A549 (cell line): ENCODE results near the gene UBE3C. TPM values are rescaled to one million over a fixed set of nuclear protein-coding genes. Genes with fewer than 3 reads are reported as not detected.

Experiments
- ATAC-seq, 2 experiments: fragments of 200-7000 bp in 1 of 2; fragments of >200 bp in 1 of 2; cut with Nextera tagmentation in 1 of 2; cut with Tn5 transposase in 1 of 2; 3 replicates each; pipeline versions ENCODE4 v1.8.0 to v1.9.1; 2018 to 2020; ENCODE audit warnings: mild to moderate bottlenecking in 1 of 2, moderate library complexity in 1 of 2
- CTCF ChIA-PET: fragments of 300-600 bp; sonication (Branson Sonifier 250); formaldehyde crosslinking; extraction: SDS; loops from one replicate; lab custom pipeline; 2021; ENCODE audit warnings: antibody characterized with exemption, inconsistent platforms; lab: Yijun Ruan, JAX
- POLR2A ChIA-PET: fragments of 350-600 bp; formaldehyde crosslinking; extraction: SDS; loops from one replicate; lab custom pipeline; 2021; ENCODE audit warnings: antibody characterized with exemption, inconsistent platforms; lab: Yijun Ruan, JAX
- DNase-seq, 2 experiments: peaks; one replicate each; pipeline versions ENCODE4 v3.0.0 to v3.0.0-alpha.2; 2011 to 2016; ENCODE audit warnings: low read depth in 1 of 2, low spot score in 1 of 2
- FAIRE-seq: peaks from 2 replicates; lab custom pipeline; 2011; peaks lifted over from hg19 to GRCh38; lab: Jason Lieb, UNC
- H3K27ac ChIP-seq, 2 experiments: fragments of >200 bp; sonication (Bioruptor Twin); formaldehyde crosslinking; 3 replicates each; pipeline ENCODE4 v1.5.1; 2016 to 2017
- H3K4me1 ChIP-seq: fragments of >200 bp; sonication (Bioruptor Twin); formaldehyde crosslinking; 3 replicates; pipeline ENCODE4 v1.6.1; 2016
- H3K4me2 ChIP-seq: fragments of >200 bp; sonication (Bioruptor Twin); formaldehyde crosslinking; 3 replicates; pipeline ENCODE4 v1.6.1; 2016
- H3K4me3 ChIP-seq: fragments of >200 bp; sonication (Bioruptor Twin); formaldehyde crosslinking; 3 replicates; pipeline ENCODE4 v1.5.1; 2016
- H3K9me3 ChIP-seq: fragments of >200 bp; sonication (Bioruptor Twin); formaldehyde crosslinking; 3 replicates; pipeline ENCODE4 v1.6.1; 2016
- ESRRA ChIP-seq: fragments of 150-350 bp; IDR thresholded peaks from 2 replicates; pipeline ENCODE4 v1.6.1; 2014; ENCODE audit warnings: mild to moderate bottlenecking, low read length, borderline replicate concordance
- FOXS1 ChIP-seq: fragments of 250-450 bp; sonication (Bioruptor Pico); IDR thresholded peaks from 2 replicates; pipeline ENCODE4 v1.5.0; 2020; ENCODE audit warnings: mild to moderate bottlenecking, moderate library complexity
- GATA3 ChIP-seq: IDR thresholded peaks from 2 replicates; pipeline ENCODE4 v1.6.1; 2012; ENCODE audit warnings: borderline replicate concordance
- HEYL ChIP-seq: fragments of 250-450 bp; sonication (Bioruptor Pico); IDR thresholded peaks from 2 replicates; pipeline ENCODE4 v1.8.0; 2021; ENCODE audit warnings: mild to moderate bottlenecking, moderate library complexity
- JUNB ChIP-seq: fragments of >200 bp; sonication (Bioruptor Twin); formaldehyde crosslinking; IDR thresholded peaks from 2 replicates; pipeline ENCODE4 v1.6.1; 2016
- MAZ ChIP-seq: fragments of 150-350 bp; IDR thresholded peaks from 2 replicates; pipeline ENCODE4 v1.6.1; 2014; ENCODE audit warnings: antibody characterized with exemption, low read depth, low read length, borderline replicate concordance
- NPAS2 ChIP-seq: fragments of 250-450 bp; sonication (Bioruptor Pico); IDR thresholded peaks from 2 replicates; pipeline ENCODE4 v1.8.0; 2022; ENCODE audit warnings: mild to moderate bottlenecking, moderate library complexity, borderline replicate concordance
- PHF8 ChIP-seq: fragments of 200-600 bp; sonication (generic); IDR thresholded peaks from 2 replicates; pipeline ENCODE4 v1.6.1; 2016; ENCODE audit warnings: low read depth, mild to moderate bottlenecking, antibody characterized with exemption, moderate library complexity, borderline replicate concordance
- POLR2AphosphoS2 ChIP-seq: conservative IDR thresholded peaks from 2 replicates; pipeline ENCODE4 v1.6.1; 2012; ENCODE audit warnings: low read length, improper control_type of control experiment, inconsistent platforms
- RARB ChIP-seq: fragments of 250-450 bp; sonication (Bioruptor Pico); IDR thresholded peaks from 2 replicates; pipeline ENCODE4 v1.8.0; 2021; ENCODE audit warnings: mild to moderate bottlenecking, moderate library complexity
- SREBF2 ChIP-seq: fragments of 450-650 bp; IDR thresholded peaks from 2 replicates; pipeline ENCODE4 v1.6.1; 2014; ENCODE audit warnings: mild to moderate bottlenecking, moderate library complexity
- TFCP2L1 ChIP-seq: fragments of 250-450 bp; sonication (Bioruptor Pico); IDR thresholded peaks from 2 replicates; pipeline ENCODE4 v1.5.0; 2021; ENCODE audit warnings: mild to moderate bottlenecking
- ZSCAN20 ChIP-seq: fragments of 250-450 bp; sonication (Bioruptor Pico); IDR thresholded peaks from 2 replicates; pipeline ENCODE4 v1.8.0; 2022; ENCODE audit warnings: mild to moderate bottlenecking, moderate library complexity
- WGBS: methylation state at CpG from one replicate; pipeline ENCODE4 v1.1.6; 2017; ENCODE audit errors: missing lambda C conversion rate; 5-methylcytosine and 5-hydroxymethylcytosine counted together
- polyA plus RNA-seq, 4 experiments: library from polyadenylated mRNA; depleted of rRNA in 3 of 4; stranded (reverse); fragments of >200 nt; fragmentation: RNase III in 1 of 4; extraction: RNeasy Plus Mini Kit Qiagen cat#74134 plus additional on column Dnase treatment in 1 of 4; gene quantifications; 2 replicates in 3 of 4; 3 replicates in 1 of 4; pipeline ENCODE4 v1.2.3, GENCODE V29; 2011 to 2017
- TF ChIP-seq, protein P1 (sequence below): fragments of >200 bp; sonication (Bioruptor Twin); formaldehyde crosslinking; IDR thresholded peaks from 3 replicates; pipeline ENCODE4 v1.6.1; 2016
- TF ChIP-seq, protein P2 (sequence below): IDR thresholded peaks from 2 replicates; pipeline ENCODE4 v1.6.1; 2012
- TF ChIP-seq, protein P3 (sequence below): fragments of >200 bp; sonication (Bioruptor Twin); formaldehyde crosslinking; IDR thresholded peaks from 2 replicates; pipeline ENCODE4 v1.6.1; 2016
- TF ChIP-seq, protein P4 (sequence below): fragments of 450-650 bp; IDR thresholded peaks from 2 replicates; pipeline ENCODE4 v1.6.1; 2014; ENCODE audit warnings: antibody characterized with exemption
- TF ChIP-seq, protein P5 (sequence below): IDR thresholded peaks from 2 replicates; pipeline ENCODE4 v1.6.1; 2012

UBE3C gene
- polyA plus RNA-seq, 2 of the 4 experiments (the other 2 are of a cell fraction): 52.1 to 73.2 TPM

DNA sequence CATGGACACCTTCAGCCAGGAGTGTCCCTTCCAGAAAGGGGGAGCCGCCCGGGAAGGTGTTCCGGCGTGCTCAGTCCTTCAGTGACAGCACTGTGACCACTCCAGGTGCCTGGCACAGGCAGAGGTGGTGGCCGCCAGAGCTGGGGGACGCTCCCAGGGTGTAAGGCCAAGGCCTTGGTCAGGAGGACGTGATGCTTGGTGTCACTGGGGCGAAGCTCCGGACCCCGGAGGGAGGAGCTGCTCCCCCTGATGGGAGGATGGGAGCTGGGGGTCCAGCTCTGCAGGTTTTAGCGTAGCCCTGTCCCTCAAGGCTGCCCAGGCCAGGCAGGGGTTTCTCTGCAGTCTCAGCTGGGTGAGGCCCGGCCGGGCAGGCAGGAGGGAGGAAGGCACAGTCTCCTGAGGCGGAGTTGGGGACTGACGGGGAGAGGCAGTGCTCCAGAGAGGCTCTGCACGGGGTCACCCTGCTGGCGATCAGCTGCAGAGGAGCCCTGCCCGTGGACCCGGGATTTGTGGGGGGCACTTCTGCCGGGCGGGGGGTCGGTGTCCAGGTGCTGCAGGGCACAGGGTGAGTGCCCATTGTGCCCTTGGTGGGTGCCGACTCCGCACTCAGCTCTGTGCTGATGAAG is 141.6 kb downstream of the UBE3C start:
- Histone ChIP-seq H3K4me1 (peaks cover 14% of the 10 kb centered on the region), H3K27ac (no peak overlapping the region), H3K4me3 (no peak overlapping the region), H3K9me3 (no peaks in the 10 kb centered on the region), H3K4me2 (no peak overlapping the region)
- CTCF ChIA-PET: interaction anchor here (1.0 kb wide), 1 partner anchor 56 kb away, joined by 4 read pairs; no protein-coding TSS in a partner anchor
- DNase-seq (no peak), ATAC-seq (no peak), FAIRE-seq (no peak)
- TF ChIP-seq, protein P1, sequence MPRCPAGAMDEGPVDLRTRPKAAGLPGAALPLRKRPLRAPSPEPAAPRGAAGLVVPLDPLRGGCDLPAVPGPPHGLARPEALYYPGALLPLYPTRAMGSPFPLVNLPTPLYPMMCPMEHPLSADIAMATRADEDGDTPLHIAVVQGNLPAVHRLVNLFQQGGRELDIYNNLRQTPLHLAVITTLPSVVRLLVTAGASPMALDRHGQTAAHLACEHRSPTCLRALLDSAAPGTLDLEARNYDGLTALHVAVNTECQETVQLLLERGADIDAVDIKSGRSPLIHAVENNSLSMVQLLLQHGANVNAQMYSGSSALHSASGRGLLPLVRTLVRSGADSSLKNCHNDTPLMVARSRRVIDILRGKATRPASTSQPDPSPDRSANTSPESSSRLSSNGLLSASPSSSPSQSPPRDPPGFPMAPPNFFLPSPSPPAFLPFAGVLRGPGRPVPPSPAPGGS: no peak
- TF ChIP-seq MAZ (no peak), NPAS2 (CRISPR knock-in tag) (no peak)
- 89% methylated on average over 11 of the region's 24 CpGs for WGBS
- POLR2A ChIA-PET: no interaction called here

DNA sequence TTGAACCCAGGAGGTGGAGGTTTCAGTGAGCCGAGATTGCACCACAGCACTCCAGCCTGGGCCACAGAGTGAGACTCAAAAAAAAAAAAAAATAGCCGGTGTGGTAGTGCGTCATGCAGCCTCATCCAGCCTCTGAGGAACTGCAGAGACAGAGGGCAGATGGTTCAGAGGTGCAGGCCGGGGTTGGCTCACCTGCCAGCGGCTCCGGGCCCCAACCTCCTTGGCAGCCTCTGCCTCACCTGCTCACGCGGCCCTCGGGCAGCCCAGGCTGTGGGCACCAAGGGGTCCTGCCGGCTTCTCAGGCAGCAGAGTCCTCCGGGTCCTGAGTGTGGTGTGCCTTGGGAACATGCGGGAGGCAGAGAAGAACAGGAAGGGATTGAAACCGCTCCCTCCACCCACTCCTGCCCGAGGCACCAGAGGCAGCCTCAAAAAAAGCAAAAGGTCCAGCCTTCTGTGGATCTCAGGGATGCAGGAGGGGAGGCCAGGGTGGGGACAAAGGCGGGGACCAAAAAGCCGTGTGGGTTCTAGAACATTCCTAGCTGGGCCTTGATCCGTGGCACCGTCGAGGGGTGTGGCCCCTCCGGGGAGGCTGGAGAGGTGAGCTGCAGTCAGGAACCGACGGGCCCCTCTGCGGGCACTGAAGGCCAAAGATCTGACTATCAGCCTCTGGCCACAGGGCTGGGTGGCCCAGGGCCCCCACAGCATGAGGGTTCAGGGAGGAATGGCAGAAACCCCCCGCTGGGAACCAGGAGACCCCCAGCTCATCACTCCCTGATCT is 142.7 kb downstream of the UBE3C start:
- 80% methylated on average over 20 of the region's 24 CpGs for WGBS
- no peak for TF ChIP-seq TFCP2L1
- TF ChIP-seq, protein P2, sequence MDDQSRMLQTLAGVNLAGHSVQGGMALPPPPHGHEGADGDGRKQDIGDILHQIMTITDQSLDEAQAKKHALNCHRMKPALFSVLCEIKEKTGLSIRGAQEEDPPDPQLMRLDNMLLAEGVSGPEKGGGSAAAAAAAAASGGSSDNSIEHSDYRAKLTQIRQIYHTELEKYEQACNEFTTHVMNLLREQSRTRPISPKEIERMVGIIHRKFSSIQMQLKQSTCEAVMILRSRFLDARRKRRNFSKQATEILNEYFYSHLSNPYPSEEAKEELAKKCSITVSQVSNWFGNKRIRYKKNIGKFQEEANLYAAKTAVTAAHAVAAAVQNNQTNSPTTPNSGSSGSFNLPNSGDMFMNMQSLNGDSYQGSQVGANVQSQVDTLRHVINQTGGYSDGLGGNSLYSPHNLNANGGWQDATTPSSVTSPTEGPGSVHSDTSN: no peak
- TF ChIP-seq RARB (CRISPR knock-in tag): no peak
- TF ChIP-seq, protein P3, sequence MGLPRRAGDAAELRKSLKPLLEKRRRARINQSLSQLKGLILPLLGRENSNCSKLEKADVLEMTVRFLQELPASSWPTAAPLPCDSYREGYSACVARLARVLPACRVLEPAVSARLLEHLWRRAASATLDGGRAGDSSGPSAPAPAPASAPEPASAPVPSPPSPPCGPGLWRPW: no peak
- no peak for TF ChIP-seq HEYL
- TF ChIP-seq GATA3: no peak
- TF ChIP-seq JUNB: no peak
- no peak for TF ChIP-seq SREBF2
- TF ChIP-seq PHF8: no peak
- TF ChIP-seq, protein P4, sequence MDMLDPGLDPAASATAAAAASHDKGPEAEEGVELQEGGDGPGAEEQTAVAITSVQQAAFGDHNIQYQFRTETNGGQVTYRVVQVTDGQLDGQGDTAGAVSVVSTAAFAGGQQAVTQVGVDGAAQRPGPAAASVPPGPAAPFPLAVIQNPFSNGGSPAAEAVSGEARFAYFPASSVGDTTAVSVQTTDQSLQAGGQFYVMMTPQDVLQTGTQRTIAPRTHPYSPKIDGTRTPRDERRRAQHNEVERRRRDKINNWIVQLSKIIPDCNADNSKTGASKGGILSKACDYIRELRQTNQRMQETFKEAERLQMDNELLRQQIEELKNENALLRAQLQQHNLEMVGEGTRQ: no peak
- no peak for TF ChIP-seq ESRRA
- no peak for TF ChIP-seq POLR2AphosphoS2
- TF ChIP-seq, protein P5, sequence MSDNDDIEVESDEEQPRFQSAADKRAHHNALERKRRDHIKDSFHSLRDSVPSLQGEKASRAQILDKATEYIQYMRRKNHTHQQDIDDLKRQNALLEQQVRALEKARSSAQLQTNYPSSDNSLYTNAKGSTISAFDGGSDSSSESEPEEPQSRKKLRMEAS: no peak
- TF ChIP-seq ZSCAN20: no peak
- DNase-seq (no peak), FAIRE-seq (no peak), ATAC-seq (no peak)
- CTCF ChIA-PET: interaction anchor here (0.6 to 1.1 kb wide), 2 partner anchors 8 to 70 kb away, joined by 3 to 7 read pairs; no protein-coding TSS in a partner anchor
- Histone ChIP-seq H3K4me3 (no peak overlapping the region), H3K27ac (peak overlapping the region in 1 of 2 experiments; percentile 69; a peak in 3 of 6 replicates), H3K4me2 (peak overlapping the region; percentile 43; the same call in 1 of the 3 replicates), H3K9me3 (no peaks in the 10 kb centered on the region), H3K4me1 (peaks cover 14% of the 10 kb centered on the region)
- POLR2A ChIA-PET: no interaction called here

DNA sequence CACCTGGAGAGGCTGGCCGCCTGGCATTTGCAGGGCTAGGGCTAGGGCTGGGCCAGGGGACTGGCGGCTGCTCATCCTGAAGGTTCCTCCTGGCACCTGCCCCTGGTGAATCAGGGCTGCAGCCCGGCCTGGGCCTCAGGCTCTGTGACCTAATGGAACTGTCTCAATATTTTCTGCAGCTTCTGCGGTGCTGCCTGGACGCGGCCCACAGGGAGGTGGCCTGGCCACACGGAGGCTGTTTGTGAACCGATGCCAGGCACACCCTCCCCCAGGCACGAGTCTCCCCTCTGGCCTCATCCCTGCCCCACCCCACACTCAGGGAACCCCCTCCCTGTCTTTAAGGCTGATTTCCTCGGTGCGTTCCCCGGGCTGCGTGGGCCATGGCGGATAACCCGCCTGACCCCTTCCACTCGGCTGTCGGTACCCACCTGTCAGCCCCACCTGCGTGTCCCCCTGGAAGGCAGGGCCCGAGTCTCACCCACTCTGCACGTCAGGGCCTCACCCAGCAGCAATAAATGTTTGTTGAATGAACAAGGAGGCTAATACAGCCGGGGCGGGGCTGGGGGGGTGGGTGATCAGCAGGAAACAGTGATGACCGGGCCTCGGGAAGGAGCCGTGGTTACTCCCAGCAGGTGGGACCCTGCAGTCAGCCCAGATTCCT is 143.5 kb downstream of the UBE3C start:
- peak overlapping the region; percentile 43 for H3K4me2 ChIP-seq
- H3K4me1 ChIP-seq: peaks cover 14% of the 10 kb centered on the region
- no peak overlapping the region for H3K4me3 ChIP-seq
- ATAC-seq: peak; percentile 20 to 32; a peak in 4 of 6 replicates
- ChIA-PET CTCF (interaction anchor here (1.1 kb wide), 1 partner anchor 9 kb away, joined by 7 read pairs; no protein-coding TSS in a partner anchor), POLR2A (no interaction called here)
- peak overlapping the region in 1 of 2 experiments; percentile 69; a peak in 3 of 6 replicates for H3K27ac ChIP-seq
- no peaks in the 10 kb centered on the region for H3K9me3 ChIP-seq
- FAIRE-seq: no peak
- 56% methylated on average over 18 of the region's 25 CpGs for WGBS
- DNase-seq: no peak
- TF ChIP-seq FOXS1 (CRISPR knock-in tag): no peak
- TF ChIP-seq HEYL: no peak
